ENCODE data around the gene CDK18.

CDK18 gene

GRCh38 chr1:205502992-205503391 is 1.5 kb upstream of the CDK18 start:
- H3K4me3 ChIP-seq (ENCODE audit: low read depth, low read length): no peak overlapping the region
- TF ChIP-seq CTCF (IDR thresholded peaks at IDR 0.05; ENCODE audit: borderline replicate concordance, insufficient read depth, low read depth, low read length): no peak

GRCh38 chr1:205505076-205505729 is 734 bp downstream of the CDK18 start:
- no peak overlapping the region for H3K4me3 ChIP-seq (ENCODE audit: low read depth, low read length)
- no peak for TF ChIP-seq CTCF (IDR thresholded peaks at IDR 0.05; ENCODE audit: borderline replicate concordance, insufficient read depth, low read depth, low read length)

GRCh38 chr1:205505791-205506190 is 1.3 kb downstream of the CDK18 start:
- TF ChIP-seq CTCF (IDR thresholded peaks at IDR 0.05; ENCODE audit: borderline replicate concordance, insufficient read depth, low read depth, low read length): no peak
- H3K4me3 ChIP-seq (ENCODE audit: low read depth, low read length): no peak overlapping the region

GRCh38 chr1:205506409-205507200 is 2.1 kb downstream of the CDK18 start:
- no peak overlapping the region for H3K4me3 ChIP-seq (ENCODE audit: low read depth, low read length)
- no peak for TF ChIP-seq CTCF (IDR thresholded peaks at IDR 0.05; ENCODE audit: borderline replicate concordance, insufficient read depth, low read depth, low read length)

- no peak overlapping the region for H3K4me3 ChIP-seq (ENCODE audit: low read depth, low read length)
- TF ChIP-seq CTCF (IDR thresholded peaks at IDR 0.05; ENCODE audit: borderline replicate concordance, insufficient read depth, low read depth, low read length): no peak
Observed at GRCh38 chr1:205508227-205508714, 3.8 kb downstream of the CDK18 start.

GRCh38 chr1:205510308-205510950 is 6.0 kb downstream of the CDK18 start:
- H3K4me3 ChIP-seq (ENCODE audit: low read depth, low read length): no peak overlapping the region
- TF ChIP-seq CTCF (IDR thresholded peaks at IDR 0.05; ENCODE audit: borderline replicate concordance, insufficient read depth, low read depth, low read length): no peak
